ENCODE data around the gene PACSIN2. TPM values are rescaled to one million over a fixed set of nuclear protein-coding genes. Genes with fewer than 3 reads are reported as not detected.
A peak's percentile ranks its signal among the peaks of the same experiment; 100 is the strongest.
"Not testable (repeated sequence)": the region's sequence is repeated elsewhere in the genome, so short reads cannot be mapped to it uniquely, and the experiment has no call there.

The PACSIN2 gene
- total and polyA plus RNA-seq, 8 donors, result 63.4 to 149 (median 66.2) TPM

DNA sequence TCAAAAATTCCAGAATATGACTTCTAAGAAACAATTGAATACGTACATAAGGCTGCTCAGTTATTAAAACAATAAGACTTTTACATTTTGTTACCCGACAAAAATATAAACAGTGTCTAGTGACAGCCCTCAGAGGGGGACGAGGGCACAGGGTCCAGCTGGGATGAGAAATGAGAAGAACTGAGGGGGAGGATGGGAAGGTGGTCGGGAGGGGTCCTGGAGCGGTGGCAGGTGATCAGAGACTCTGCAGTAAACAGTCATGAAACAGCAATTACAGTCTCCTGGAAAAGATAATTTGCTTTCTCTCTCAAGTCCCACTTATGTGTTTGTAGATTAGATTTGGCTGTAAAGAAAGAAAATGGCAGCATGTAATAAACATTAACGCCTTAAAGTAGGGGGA, 56.0 kb downstream of the PACSIN2 start:
- Histone ChIP-seq H3K4me3 (peak overlapping the region in 1 of 2 donors; percentile 27), H3K4me1 (peaks cover 22 to 68% of the 10 kb centered on the region in 2 donors), H3K9me3 (no peaks in the 10 kb centered on the region), H3K36me3 (no peaks in the 10 kb centered on the region), H3K27ac (peak overlapping the region; percentile 68 to 75), H3K27me3 (no peaks in the 10 kb centered on the region)
- ATAC-seq (no peak), DNase-seq (no peak)
- intact Hi-C loops (cut with DNase I), result no loop called here
- TF ChIP-seq, protein P1, sequence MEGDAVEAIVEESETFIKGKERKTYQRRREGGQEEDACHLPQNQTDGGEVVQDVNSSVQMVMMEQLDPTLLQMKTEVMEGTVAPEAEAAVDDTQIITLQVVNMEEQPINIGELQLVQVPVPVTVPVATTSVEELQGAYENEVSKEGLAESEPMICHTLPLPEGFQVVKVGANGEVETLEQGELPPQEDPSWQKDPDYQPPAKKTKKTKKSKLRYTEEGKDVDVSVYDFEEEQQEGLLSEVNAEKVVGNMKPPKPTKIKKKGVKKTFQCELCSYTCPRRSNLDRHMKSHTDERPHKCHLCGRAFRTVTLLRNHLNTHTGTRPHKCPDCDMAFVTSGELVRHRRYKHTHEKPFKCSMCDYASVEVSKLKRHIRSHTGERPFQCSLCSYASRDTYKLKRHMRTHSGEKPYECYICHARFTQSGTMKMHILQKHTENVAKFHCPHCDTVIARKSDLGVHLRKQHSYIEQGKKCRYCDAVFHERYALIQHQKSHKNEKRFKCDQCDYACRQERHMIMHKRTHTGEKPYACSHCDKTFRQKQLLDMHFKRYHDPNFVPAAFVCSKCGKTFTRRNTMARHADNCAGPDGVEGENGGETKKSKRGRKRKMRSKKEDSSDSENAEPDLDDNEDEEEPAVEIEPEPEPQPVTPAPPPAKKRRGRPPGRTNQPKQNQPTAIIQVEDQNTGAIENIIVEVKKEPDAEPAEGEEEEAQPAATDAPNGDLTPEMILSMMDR (IDR thresholded peaks at IDR 0.05), result no peak

DNA sequence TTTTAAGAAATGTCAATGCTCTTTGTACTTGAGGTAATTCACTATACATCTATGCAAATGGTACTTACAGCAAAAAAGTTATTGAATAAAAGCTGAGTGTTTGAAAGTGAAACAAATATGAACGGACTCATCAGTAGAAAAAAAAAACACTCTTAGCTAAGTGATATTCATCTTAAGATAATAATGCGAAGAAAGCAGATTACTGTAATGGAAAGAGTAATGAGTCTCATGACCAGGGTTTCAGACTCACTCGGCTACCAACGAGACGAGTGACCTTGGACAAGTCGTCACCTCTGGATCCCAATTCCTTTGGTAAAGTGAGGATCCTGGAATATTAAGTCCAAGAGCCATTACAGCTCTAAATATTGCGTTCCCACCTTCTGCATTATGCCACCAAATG, 57.0 kb downstream of the PACSIN2 start:
- Histone ChIP-seq H3K36me3 (no peaks in the 10 kb centered on the region), H3K4me1 (peaks cover 21 to 69% of the 10 kb centered on the region in 2 donors), H3K9me3 (no peaks in the 10 kb centered on the region), H3K27ac (peak overlapping the region in 1 of 2 donors; percentile 68), H3K27me3 (no peaks in the 10 kb centered on the region), H3K4me3 (no peak overlapping the region)
- ATAC-seq (no peak), DNase-seq (no peak)
- intact Hi-C loops (cut with DNase I), result no loop called here
- TF ChIP-seq, protein P1 (IDR thresholded peaks at IDR 0.05), result no peak

DNA sequence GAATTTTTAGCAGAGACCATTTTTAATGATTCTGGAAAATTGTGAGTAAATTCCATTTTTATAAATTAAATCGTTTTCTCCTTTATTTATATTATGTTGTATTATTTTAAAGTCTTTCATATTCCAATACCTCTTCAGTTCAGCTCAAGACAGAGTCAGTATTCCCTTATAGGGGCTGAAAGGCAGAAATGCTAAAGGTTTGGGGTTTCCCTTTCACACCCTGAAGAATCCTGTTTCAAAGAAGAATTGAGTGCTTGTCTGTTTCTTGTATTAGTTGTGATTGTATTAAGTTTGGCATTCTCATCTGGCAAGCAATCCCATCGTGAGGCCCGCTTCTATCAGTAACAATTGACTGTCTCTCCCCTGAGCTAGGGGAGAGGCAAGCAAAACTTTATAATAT, 57.4 kb downstream of the PACSIN2 start:
- intact Hi-C loops (cut with DNase I), result no loop called here
- no peak for ATAC-seq
- Histone ChIP-seq H3K4me3 (no peak overlapping the region), H3K36me3 (no peaks in the 10 kb centered on the region), H3K9me3 (no peaks in the 10 kb centered on the region), H3K27ac (no peak overlapping the region), H3K27me3 (no peaks in the 10 kb centered on the region), H3K4me1 (peaks cover 18 to 68% of the 10 kb centered on the region in 2 donors)
- TF ChIP-seq, protein P1 (IDR thresholded peaks at IDR 0.05), result no peak
- DNase-seq, result no peak

DNA sequence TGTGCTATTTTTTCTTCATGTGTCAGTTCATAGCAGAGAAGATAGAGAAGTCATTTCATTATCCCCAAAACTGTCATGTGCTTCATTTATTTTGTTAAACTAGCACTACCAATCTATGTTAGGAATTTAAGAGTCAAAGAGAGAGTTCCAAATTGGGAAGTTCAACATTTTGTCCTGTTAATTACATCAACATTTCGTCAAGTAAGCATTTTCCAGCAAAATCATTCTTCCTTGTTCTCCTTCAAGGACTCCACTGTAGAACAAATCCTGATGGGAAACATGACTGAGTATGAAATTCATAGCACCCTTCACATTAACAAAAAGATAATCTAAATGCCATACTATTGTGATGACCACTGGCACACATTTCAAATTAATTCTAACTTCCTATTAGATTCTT, 59.1 kb downstream of the PACSIN2 start:
- no peak for DNase-seq
- H3K9me3 ChIP-seq, result no peaks in the 10 kb centered on the region
- peaks cover 11 to 58% of the 10 kb centered on the region in 2 donors for H3K4me1 ChIP-seq
- no peaks in the 10 kb centered on the region for H3K27me3 ChIP-seq
- no peak for ATAC-seq
- TF ChIP-seq, protein P1 (IDR thresholded peaks at IDR 0.05), result no peak
- H3K36me3 ChIP-seq, result no peaks in the 10 kb centered on the region
- no peak overlapping the region for H3K4me3 ChIP-seq
- intact Hi-C loops (cut with DNase I), result no loop called here
- H3K27ac ChIP-seq, result no peak overlapping the region

DNA sequence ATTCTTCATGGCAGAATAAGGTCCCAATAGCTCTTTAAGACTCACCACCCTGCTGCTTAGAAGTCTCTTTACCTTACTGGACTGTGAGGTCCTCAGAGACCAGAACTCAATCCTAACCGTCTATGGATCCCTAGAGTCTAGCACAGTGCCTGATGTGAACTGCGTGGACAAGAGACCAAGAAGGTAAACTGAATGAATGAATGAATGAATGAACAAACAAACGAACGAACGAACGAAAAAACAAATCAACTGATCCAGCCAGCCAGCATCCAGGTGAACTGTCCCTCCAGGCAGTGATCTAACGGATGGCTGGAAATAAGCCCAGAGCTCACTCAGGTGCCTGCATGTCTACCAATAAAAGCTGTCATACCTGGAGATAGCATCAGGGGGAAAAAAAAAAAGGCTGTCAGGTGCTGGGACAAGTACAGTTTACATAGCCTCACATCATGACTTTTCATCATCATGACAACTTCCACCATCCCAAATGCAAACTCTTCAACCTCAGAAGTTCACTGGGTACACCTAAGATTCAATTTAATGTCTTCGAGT, 59.8 kb downstream of the PACSIN2 start:
- Histone ChIP-seq H3K36me3 (no peaks in the 10 kb centered on the region), H3K4me1 (peaks cover 4 to 58% of the 10 kb centered on the region in 2 donors), H3K4me3 (no peak overlapping the region), H3K27me3 (no peaks in the 10 kb centered on the region), H3K27ac (no peak overlapping the region), H3K9me3 (no peaks in the 10 kb centered on the region)
- ATAC-seq (no peak), DNase-seq (no peak)
- TF ChIP-seq, protein P1 (IDR thresholded peaks at IDR 0.05), result no peak
- intact Hi-C loops (cut with DNase I), result no loop called here

DNA sequence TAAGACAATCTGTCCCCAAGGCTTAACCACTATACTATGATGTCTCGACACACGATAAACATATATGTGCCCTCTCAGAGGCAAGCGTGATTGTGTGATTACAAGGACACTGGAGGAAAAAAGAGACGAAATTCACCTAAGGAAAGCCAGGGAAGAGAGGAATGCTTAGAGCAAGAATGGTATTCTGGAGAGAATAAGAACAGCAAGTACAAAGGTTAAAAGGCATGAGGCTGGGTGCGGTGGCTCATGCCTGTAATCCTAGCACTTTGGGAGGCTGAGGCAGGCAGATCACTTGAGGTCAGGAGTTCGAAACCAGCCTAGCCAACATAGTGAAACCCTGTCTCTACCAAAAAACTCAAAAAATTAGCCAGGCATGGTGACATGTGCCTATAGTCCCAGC, 61.2 kb downstream of the PACSIN2 start:
- H3K9me3 ChIP-seq; intact Hi-C loops (cut with DNase I); H3K4me3 ChIP-seq; H3K36me3 ChIP-seq; ATAC-seq; H3K27ac ChIP-seq; H3K27me3 ChIP-seq; DNase-seq: not testable (repeated sequence)
- peaks cover 0 to 58% of the 10 kb centered on the region in 2 donors for H3K4me1 ChIP-seq

Data from left lung (tissue), 10 donors.